Hepatocyte (in vitro differentiated cells): ENCODE measurements around the gene ASXL1.

Experiments used
- EZH2 ChIP-seq: fragments of 200-600 bp; sonication (generic); IDR thresholded peaks from 2 replicates; pipeline ENCODE4 v1.6.1; 2016; ENCODE audit warnings: antibody characterized with exemption, mild to moderate bottlenecking, borderline replicate concordance
- EZH2phosphoT487 ChIP-seq: fragments of 200-600 bp; sonication (generic); IDR thresholded peaks from one replicate; pipeline ENCODE4 v1.6.1; 2018; ENCODE audit warnings: antibody characterized with exemption, mild to moderate bottlenecking, low read depth, moderate library complexity; ENCODE audit not compliant: unreplicated experiment, severe bottlenecking
- TF ChIP-seq, protein P1 (sequence below): fragments of 200-600 bp; sonication (generic); IDR thresholded peaks from 2 replicates; pipeline ENCODE4 v1.5.1; 2016; ENCODE audit warnings: antibody characterized with exemption, mild to moderate bottlenecking; ENCODE audit not compliant: poor library complexity

GRCh38 chr20:32348207-32348606 is 9.9 kb upstream of the ASXL1 start:
- TF ChIP-seq, protein P1, sequence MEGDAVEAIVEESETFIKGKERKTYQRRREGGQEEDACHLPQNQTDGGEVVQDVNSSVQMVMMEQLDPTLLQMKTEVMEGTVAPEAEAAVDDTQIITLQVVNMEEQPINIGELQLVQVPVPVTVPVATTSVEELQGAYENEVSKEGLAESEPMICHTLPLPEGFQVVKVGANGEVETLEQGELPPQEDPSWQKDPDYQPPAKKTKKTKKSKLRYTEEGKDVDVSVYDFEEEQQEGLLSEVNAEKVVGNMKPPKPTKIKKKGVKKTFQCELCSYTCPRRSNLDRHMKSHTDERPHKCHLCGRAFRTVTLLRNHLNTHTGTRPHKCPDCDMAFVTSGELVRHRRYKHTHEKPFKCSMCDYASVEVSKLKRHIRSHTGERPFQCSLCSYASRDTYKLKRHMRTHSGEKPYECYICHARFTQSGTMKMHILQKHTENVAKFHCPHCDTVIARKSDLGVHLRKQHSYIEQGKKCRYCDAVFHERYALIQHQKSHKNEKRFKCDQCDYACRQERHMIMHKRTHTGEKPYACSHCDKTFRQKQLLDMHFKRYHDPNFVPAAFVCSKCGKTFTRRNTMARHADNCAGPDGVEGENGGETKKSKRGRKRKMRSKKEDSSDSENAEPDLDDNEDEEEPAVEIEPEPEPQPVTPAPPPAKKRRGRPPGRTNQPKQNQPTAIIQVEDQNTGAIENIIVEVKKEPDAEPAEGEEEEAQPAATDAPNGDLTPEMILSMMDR, result no peak
- no peak for TF ChIP-seq EZH2
- TF ChIP-seq EZH2phosphoT487, result no peak
